ENCODE measurements around the gene HMG20B. TPM values are rescaled to one million over a fixed set of nuclear protein-coding genes. Genes with fewer than 3 reads are reported as not detected.

The HMG20B gene
- total RNA-seq, 1 experiment from 2014 or later: 186 TPM

DNA sequence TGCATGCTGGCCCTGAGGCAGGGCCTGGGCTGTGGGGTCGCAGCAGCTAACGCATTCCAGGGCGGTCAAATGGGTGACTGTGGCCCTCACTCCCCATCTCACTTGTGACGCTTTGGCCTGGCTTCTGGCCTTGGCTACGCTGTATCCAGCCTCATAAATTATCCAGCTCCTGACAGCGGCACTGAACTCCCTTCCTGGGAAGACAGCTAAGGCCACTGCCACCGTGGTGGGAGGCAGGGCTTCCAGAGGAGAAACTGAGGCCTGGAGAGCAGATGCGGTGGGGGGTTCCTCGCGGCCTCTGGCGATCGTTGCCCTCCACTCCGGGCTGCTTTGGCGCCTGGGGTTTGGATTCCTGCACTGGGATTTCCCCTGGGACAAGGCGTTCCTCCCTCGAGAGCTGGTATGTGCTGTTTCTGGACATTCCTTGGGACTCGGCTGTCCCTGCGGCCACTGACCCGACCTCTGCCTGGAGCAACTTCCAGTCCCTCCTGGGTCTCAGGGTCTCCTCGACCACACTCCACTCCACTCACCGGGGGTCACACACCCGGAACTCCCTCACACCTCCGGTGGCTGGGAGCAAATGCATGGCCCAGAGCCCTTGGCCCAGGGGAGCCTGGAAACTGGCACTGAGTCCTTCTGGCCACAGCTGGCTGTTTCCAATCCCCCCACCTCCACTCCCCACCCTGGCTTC, 30.5 kb downstream of the HMG20B start:
- H3K27ac ChIP-seq (ENCODE audit: low read depth, low read length): no peak overlapping the region
- ATAC-seq (no peak), DNase-seq (ENCODE audit: low read depth, low spot score) (no peak)
- no peaks in the 10 kb centered on the region for H3K9me3 ChIP-seq (ENCODE audit: control insufficient read depth in 1 of 2, insufficient read depth in 1 of 2, low read depth in 1 of 2, low read length in 2 of 2)
- intact Hi-C loops (cut with micrococcal nuclease): no loop called here
- no peak overlapping the region for H3K4me2 ChIP-seq (ENCODE audit: low read length)
- H3K4me1 ChIP-seq (ENCODE audit: control insufficient read depth in 1 of 2, insufficient read depth in 2 of 2, low read length in 2 of 2): peaks cover 11 to 26% of the 10 kb centered on the region in 2 experiments
- BruUV-seq (replicated peaks): no TSS peak
- no peak overlapping the region for H3K4me3 ChIP-seq (replicated peaks in 1 of 2; ENCODE audit: low read depth in 1 of 2, low read length in 2 of 2)
- H4K20me1 ChIP-seq (ENCODE audit: insufficient read depth): no peaks in the 10 kb centered on the region
- no peaks in the 10 kb centered on the region for H3K79me2 ChIP-seq (ENCODE audit: insufficient read depth, low read length)
- no peaks in the 10 kb centered on the region for H3K27me3 ChIP-seq (ENCODE audit: insufficient read depth, low read length)
- TF ChIP-seq FOSL1 (IDR thresholded peaks at IDR 0.05; ENCODE audit: low read depth): no peak
- no peak for TF ChIP-seq JUND (IDR thresholded peaks at IDR 0.05)
- TF ChIP-seq, protein P1, sequence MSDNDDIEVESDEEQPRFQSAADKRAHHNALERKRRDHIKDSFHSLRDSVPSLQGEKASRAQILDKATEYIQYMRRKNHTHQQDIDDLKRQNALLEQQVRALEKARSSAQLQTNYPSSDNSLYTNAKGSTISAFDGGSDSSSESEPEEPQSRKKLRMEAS (IDR thresholded peaks at IDR 0.05): no peak
- no peak for TF ChIP-seq ZNF274 (IDR thresholded peaks at IDR 0.05; ENCODE audit: low read depth, low read length)
- TF ChIP-seq EZH2 (IDR thresholded peaks at IDR 0.05): no peak
- RAD21 ChIA-PET (ENCODE audit: low non-redundant PET in 1 of 2, low total read pairs in 2 of 2, uncharacterized antibody in 2 of 2, unreplicated experiment in 2 of 2): no interaction called here
- H3K9ac ChIP-seq (ENCODE audit: low read length): no peak overlapping the region
- CTCF ChIA-PET: interaction anchor here (0.7 kb wide), 1 partner anchor 15 kb away, joined by 3 read pairs; no protein-coding TSS in a partner anchor
- no peak overlapping the region for H2AFZ ChIP-seq (ENCODE audit: low read depth, low read length, poor library complexity, severe bottlenecking)
- POLR2A ChIA-PET: no interaction called here
- H3K9me2 ChIP-seq (ENCODE audit: insufficient read depth): no peaks in the 10 kb centered on the region
- no peaks in the 10 kb centered on the region for H3K36me3 ChIP-seq (ENCODE audit: control insufficient read depth in 1 of 2, insufficient read depth in 2 of 2, low read length in 2 of 2)

DNA sequence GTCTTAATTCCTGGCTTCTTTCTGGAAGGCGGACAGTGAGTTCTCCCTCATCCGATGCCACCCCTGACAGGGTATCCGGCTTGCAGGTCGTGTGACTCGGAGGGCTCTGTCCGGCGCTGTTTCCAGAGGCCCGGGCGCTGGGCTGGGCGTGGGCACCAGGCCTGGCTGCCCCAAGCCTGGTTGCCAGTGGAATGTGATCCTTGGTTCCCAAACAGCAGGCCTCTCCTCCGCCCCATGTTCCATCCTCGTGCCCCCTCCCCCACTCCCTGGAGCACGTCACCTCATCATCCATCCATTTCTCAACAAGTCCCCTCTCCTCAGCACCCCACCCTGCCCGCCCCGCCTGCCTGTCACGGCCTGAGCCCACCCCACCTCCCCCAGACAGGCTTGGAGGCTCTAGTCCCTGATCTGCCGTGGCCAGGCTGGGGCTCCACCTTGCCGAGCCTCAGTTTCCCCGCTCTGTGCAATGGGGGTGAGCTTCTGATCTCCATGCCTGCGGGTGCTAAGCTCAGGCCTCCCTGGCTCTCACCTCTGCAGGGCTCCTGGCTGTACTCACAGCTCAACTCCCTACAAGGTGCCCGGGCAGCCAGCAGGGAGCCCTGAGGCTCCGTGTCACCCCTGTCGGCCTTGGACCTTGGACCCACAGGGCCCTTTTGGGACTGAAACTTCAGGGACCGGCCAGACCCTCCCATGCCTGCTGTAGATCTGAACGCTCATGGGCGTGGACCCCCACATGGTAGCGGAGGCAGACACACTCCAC, 31.7 kb downstream of the HMG20B start:
- no peak for DNase-seq (ENCODE audit: low read depth, low spot score)
- no peaks in the 10 kb centered on the region for H3K9me2 ChIP-seq (ENCODE audit: insufficient read depth)
- no peak for ATAC-seq
- H3K9me3 ChIP-seq (ENCODE audit: control insufficient read depth in 1 of 2, insufficient read depth in 1 of 2, low read depth in 1 of 2, low read length in 2 of 2): no peaks in the 10 kb centered on the region
- no peak overlapping the region for H3K27ac ChIP-seq (ENCODE audit: low read depth, low read length)
- H3K4me3 ChIP-seq (replicated peaks in 1 of 2; ENCODE audit: low read depth in 1 of 2, low read length in 2 of 2): no peak overlapping the region
- no peaks in the 10 kb centered on the region for H3K79me2 ChIP-seq (ENCODE audit: insufficient read depth, low read length)
- ChIA-PET RAD21 (ENCODE audit: low non-redundant PET in 1 of 2, low total read pairs in 2 of 2, uncharacterized antibody in 2 of 2, unreplicated experiment in 2 of 2) (no interaction called here), POLR2A (no interaction called here), CTCF (no interaction called here)
- no peaks in the 10 kb centered on the region for H3K36me3 ChIP-seq (ENCODE audit: control insufficient read depth in 1 of 2, insufficient read depth in 2 of 2, low read length in 2 of 2)
- intact Hi-C loops (cut with micrococcal nuclease): no loop called here
- no TSS peak for BruUV-seq (replicated peaks)
- H2AFZ ChIP-seq (ENCODE audit: low read depth, low read length, poor library complexity, severe bottlenecking): no peak overlapping the region
- no peak overlapping the region for H3K4me2 ChIP-seq (ENCODE audit: low read length)
- H3K27me3 ChIP-seq (ENCODE audit: insufficient read depth, low read length): no peaks in the 10 kb centered on the region
- peaks cover 13 to 28% of the 10 kb centered on the region in 2 experiments for H3K4me1 ChIP-seq (ENCODE audit: control insufficient read depth in 1 of 2, insufficient read depth in 2 of 2, low read length in 2 of 2)
- H4K20me1 ChIP-seq (ENCODE audit: insufficient read depth): no peaks in the 10 kb centered on the region
- TF ChIP-seq, protein P2, sequence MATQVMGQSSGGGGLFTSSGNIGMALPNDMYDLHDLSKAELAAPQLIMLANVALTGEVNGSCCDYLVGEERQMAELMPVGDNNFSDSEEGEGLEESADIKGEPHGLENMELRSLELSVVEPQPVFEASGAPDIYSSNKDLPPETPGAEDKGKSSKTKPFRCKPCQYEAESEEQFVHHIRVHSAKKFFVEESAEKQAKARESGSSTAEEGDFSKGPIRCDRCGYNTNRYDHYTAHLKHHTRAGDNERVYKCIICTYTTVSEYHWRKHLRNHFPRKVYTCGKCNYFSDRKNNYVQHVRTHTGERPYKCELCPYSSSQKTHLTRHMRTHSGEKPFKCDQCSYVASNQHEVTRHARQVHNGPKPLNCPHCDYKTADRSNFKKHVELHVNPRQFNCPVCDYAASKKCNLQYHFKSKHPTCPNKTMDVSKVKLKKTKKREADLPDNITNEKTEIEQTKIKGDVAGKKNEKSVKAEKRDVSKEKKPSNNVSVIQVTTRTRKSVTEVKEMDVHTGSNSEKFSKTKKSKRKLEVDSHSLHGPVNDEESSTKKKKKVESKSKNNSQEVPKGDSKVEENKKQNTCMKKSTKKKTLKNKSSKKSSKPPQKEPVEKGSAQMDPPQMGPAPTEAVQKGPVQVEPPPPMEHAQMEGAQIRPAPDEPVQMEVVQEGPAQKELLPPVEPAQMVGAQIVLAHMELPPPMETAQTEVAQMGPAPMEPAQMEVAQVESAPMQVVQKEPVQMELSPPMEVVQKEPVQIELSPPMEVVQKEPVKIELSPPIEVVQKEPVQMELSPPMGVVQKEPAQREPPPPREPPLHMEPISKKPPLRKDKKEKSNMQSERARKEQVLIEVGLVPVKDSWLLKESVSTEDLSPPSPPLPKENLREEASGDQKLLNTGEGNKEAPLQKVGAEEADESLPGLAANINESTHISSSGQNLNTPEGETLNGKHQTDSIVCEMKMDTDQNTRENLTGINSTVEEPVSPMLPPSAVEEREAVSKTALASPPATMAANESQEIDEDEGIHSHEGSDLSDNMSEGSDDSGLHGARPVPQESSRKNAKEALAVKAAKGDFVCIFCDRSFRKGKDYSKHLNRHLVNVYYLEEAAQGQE (IDR thresholded peaks at IDR 0.05; ENCODE audit: low read depth): no peak
- no peak for TF ChIP-seq POLR2AphosphoS5 (IDR thresholded peaks at IDR 0.05; ENCODE audit: low read depth, low read length)
- TF ChIP-seq SRF (IDR thresholded peaks at IDR 0.05; ENCODE audit: low read depth): no peak
- TF ChIP-seq CEBPB (IDR thresholded peaks at IDR 0.05; ENCODE audit: low read depth): no peak
- no peak for TF ChIP-seq ZNF274 (IDR thresholded peaks at IDR 0.05; ENCODE audit: low read depth, low read length)
- no peak for TF ChIP-seq SIN3A (IDR thresholded peaks at IDR 0.05; ENCODE audit: low read depth)
- TF ChIP-seq RAD21 (IDR thresholded peaks at IDR 0.05; ENCODE audit: low read depth): no peak
- TF ChIP-seq JUND (IDR thresholded peaks at IDR 0.05): no peak
- no peak for TF ChIP-seq CBX3 (IDR thresholded peaks at IDR 0.05; ENCODE audit: low read depth)
- no peak for TF ChIP-seq YY1 (IDR thresholded peaks at IDR 0.05; ENCODE audit: extremely low read depth, insufficient replicate concordance, low read depth, low read length)
- no peak for TF ChIP-seq ZFX (IDR thresholded peaks at IDR 0.05)
- H3K9ac ChIP-seq (ENCODE audit: low read length): no peak overlapping the region

Measured in HCT116 (cell line).